ENCODE measurements around the gene ARVCF. TPM values are rescaled to one million over a fixed set of nuclear protein-coding genes. Genes with fewer than 3 reads are reported as not detected.

ARVCF gene
- total and polyA plus RNA-seq, 9 of the 15 experiments (the other 6 are each of a cell fraction or from before 2014, with no cell fraction given), result 0.03 to 97.4 (median 15.6) TPM

- peak; percentile 99 for TF ChIP-seq ZBTB40 (IDR thresholded peaks at IDR 0.05)
- TF ChIP-seq ZBTB40 (CRISPR knock-in tag; IDR thresholded peaks at IDR 0.05), result no peak
- no peak for TF ChIP-seq YY1 (IDR thresholded peaks at IDR 0.05; ENCODE audit: borderline replicate concordance in 1 of 3, control insufficient read depth in 1 of 3, extremely low read depth in 1 of 3, insufficient read depth in 3 of 3, insufficient read length in 1 of 3, insufficient replicate concordance in 2 of 3, low read depth in 1 of 3, low read length in 2 of 3)
Observed at GRCh38 chr22:20057596-20058268, 41.1 kb upstream of the ARVCF start (continued).

All from K562 (cell line).